GM21576 (cell line): ENCODE measurements around the gene CHCHD6.
A peak's percentile ranks its signal among the peaks of the same experiment; 100 is the strongest.

Experiments used
- ATAC-seq: cut with Tn5 transposase; IDR thresholded peaks from one replicate; pipeline ENCODE4 v1.9.1; 2021; ENCODE audit warnings: mild to moderate bottlenecking, moderate library complexity; ENCODE audit not compliant: unreplicated experiment

CHCHD6 gene

DNA sequence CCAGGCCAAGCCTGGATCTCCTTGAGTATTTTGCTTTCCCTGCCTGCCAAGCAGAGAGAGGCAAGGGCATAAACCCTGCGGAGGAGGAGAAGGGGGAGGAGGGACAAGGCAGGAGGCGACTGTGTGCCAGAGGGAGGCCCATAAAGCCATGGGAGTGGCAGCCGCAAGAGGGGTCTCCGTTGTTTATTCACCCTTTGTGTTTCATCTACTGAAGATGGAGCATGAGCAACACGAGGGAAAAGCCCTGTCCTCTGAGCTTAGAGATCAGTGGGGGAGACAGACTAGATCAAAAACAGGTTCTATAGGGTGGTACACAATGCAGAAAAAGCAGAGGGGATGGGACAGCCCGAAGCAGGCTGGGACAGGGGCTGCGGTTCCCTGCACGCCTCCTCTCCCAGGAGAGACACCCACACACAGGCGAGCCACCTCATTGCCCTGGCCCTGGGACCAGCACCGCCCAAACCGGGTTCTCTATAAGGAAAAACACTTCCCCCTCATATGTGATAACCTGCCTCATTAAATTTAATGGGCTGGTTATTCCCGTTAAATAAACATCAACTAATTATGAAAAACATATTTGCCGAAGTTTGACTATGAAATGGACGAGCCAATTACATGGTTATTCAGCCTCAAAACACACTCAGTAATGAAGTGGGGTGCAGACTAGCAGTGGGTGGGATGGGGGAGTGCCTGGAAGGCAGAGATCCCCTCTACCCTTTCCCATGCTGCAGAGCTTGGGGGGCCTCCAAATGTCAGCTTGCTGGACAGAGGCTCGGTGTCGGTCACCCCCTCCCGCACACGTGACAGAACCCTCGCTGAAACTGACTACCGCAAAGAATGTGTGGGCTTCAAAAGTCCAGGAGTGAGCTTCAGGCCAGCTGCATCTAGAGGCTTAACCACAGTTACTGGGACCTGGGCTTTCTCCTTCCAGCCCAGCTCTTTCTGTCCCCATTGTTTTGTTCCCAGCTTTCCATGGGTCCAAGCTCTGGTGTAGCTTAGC lies 264.7 kb downstream of the CHCHD6 start:
- ATAC-seq = no peak

DNA sequence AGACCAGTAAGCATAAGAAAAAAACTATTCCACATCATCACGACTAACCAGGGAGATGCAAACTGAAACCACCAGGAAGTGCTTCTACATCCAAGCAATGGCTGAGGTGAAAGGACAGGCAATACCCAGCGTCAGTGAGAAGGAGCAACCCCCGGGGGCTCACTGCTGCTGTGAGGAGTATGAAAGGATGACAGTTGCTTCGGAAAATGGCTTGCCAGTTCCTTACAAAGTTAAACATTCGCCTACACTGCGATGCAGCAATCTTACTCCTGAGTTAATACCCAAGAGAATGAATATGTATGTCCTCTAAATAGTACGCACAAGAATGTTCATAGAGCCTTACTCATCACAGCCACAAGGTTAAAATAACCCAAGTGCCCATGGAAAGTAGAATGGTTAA lies 265.5 kb downstream of the CHCHD6 start:
- ATAC-seq = no peak

DNA sequence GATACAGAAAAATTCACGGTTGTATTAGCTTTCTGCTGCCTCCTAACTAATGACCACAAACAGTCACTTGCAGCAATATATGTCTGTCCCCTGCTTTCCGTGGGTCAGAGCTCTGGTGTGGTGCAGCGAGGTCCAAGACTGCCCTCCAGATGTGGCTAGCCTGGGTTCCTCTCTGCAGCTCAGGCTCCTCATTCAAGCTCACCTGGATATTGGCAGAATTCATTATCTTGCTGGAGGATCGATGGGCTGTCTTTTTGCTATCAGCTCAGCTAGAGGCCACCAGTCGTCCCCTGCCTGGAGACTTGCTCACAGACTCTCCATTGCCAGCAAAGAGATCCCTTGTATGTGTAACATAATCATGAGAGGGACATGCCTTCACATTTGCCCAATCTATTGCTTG lies 266.1 kb downstream of the CHCHD6 start:
- no peak for ATAC-seq

- no peak for ATAC-seq
These were observed 266.9 kb downstream of the CHCHD6 start for GRCh38 chr3:126970921-126971320.

DNA sequence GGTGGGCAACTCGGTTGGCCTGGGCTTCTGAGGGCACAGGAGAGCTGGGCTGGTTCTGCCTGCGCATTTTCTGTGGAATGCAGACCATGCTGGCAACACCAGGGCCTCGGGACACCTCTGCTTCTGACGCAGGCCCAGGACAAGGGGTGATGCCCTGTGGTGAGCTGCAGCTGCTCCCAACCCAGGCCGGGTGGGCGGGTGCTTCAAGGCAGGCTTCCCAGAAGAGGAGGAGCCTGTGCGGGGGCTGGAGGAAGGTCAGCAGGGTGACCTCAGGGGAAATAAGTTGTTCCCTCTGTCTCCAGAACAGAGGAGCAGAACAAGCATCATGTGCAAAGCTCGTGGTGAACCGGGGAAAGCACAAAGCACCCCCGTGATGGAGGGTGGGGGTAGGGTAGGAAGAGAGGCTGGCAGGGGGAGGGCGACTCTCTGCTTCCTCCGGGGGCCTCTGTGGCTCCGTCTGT lies 267.9 kb downstream of the CHCHD6 start:
- ATAC-seq = no peak

DNA sequence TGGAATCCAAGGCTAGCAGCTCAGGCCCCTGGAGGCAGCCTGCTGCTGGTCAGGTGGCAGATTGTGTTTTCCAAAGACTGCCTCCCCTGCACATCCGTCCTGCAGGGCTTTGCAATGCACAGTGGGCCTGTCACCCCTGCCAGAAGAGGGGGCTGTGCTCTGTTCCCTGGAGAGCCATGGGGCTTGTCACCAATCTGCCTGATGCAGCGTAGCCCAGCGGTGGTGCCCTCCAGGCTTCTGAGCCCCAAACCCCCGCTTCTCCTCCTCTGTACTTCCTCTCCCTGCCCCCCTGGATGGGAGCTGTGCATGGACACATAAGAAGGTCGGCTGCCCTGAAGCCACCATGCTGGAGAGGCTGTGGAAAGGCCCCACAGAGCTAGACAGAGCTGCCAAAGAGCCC lies 268.8 kb downstream of the CHCHD6 start:
- no peak for ATAC-seq

- ATAC-seq = no peak
These were observed 269.8 kb downstream of the CHCHD6 start for GRCh38 chr3:126973814-126974213.

DNA sequence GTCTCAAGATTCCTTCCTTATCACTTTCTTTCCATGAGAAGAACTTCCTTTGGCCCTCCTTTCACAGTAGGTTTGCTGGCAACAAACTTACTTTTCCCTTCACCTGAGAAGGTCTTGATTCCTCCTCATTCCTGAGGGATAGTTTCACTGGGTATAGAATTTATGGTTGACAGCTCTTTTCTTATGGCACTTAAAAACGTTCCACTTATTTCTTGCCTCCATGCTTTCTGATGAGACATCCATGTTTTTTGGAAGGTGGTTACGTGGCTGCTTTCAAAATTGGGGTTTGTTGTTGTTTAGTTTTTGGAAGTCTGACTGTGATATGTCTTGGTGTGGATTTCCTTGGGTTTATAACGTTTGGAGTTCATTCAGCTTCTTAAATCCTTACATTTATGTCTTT lies 270.7 kb downstream of the CHCHD6 start:
- ATAC-seq = no peak

GRCh38 chr3:126976906-126977305 lies 272.9 kb downstream of the CHCHD6 start:
- no peak for ATAC-seq

DNA sequence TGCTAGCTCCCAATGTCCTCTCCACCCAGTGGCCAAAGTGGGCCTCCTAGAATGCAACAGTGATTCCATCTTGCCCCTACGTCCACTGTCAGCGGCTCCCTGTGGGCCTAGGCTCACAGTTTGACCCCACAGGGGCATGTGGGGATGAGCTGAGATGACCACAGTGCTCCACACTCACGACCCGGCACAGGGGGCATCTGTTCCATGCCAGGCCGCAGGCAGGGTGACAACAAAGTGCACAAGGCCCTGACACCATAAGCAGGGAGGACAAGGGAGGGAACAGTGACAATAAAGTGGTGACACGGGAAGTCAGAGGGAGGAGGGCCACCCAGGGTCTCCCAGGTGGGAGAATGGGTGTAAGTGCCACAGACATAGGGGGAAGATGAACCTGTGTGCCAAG lies 273.8 kb downstream of the CHCHD6 start:
- no peak for ATAC-seq

DNA sequence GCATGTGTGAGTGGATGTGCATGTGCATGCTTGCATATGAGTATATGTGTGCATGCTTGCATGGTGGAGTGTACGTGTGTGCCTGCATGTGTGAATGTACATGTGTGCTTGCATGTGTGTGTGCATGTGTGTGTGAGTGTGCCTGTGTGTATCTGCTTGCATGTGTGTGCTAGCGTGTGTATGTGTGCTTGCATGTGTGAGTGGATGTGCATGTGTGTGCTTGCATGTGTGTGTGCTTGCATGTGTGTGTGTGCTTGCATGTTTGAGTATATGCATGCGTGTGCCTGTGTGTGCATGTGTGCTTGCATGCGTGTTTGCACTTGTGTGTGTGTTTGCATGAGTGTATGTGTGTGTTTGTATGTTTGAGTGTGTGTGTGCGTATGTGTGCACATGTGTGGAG lies 274.3 kb downstream of the CHCHD6 start:
- ATAC-seq = no peak

DNA sequence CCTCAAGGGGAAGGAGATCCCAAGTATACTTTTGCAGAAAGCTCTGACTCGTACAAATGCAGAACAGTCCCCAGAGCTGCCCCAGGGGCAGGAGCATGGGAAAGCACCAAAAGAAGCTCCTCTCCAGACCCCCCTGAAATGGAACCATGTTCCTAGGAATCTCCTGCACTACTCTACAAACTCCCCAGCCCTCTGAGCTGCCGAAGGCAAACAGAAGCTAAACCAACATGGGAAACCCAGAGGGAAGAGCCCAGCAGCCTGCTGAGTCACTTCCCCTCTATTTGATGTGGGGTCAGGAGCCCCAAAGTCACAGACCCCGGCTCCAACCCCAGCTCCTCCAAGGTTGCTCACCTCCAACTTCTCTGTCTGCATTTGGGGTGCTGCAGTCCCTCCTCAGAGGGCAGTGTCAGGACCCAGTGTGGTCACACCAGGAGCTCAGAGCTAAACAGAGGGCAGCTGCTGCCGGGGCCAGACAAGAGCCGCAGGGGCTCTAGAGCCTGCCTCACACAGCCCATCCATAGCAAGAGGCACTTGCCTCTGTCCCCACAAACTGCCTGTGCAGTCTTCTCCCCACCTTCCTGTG lies 275.1 kb downstream of the CHCHD6 start:
- no peak for ATAC-seq

- ATAC-seq = no peak
These were observed 276.3 kb downstream of the CHCHD6 start for GRCh38 chr3:126980266-126980811.

GRCh38 chr3:126982126-126982470 lies 278.1 kb downstream of the CHCHD6 start:
- peak; percentile 39 for ATAC-seq

DNA sequence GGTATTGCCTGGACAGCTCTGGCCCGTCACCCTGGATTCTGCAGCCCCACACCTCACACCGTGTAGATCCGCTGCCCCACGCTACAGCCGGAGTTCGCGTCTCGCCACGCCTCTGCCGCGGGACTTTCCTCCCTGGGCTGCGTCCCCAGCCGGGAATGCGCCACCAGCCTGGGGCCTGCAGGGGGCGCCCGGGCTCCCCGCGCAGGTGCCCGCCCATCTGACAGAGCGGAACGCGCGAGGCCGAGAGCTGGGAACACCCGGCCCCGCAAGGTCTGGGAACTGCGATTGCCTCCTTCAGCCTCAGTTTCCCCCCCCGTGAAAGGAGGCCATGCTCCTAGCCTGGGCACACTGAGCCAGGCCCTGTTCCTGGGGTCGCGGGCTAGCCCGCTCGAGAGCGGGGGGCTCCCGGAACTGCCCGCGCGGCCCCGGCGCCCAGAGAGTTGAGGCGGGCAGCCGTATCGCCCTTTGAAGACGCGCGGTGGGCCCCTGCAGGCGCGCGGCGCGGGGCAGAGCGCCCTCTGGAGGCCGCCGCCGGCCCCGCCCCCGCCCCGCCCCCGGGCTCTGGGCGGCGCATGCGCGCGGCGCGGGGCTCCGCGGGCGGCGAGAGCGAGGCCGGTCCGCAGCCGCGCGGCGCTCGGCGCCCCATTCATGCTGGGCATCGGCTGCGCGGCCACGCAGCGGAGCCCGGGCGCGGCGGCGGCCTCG lies 278.6 kb downstream of the CHCHD6 start, which contains the start of gene PLXNA1:
Gene PLXNA1 (plus strand): TSS at position 645 of the 705 bp plus-strand sequence. CDS start 5,479 bp downstream, outside the sequence.
- ATAC-seq = peak; percentile 57

DNA sequence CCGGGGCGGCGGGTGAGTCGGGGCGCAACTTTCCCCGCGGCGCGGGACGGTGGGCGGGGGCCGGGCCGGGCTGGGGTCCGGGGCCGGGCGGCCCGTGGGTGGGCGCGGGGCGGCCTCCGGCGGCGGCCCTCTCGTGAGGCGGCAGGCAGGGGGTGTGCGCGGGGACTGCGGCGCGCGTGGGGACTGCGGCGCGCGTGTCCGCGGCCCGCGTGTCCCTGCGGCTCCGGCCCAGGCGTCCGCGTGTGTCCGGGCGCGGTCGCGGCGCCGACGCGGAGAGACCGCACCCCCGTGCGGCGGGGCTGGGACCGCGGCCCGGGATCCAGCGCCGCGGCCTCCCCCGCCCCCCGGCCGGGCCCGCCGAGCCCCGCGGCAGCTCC lies 279.2 kb downstream of the CHCHD6 start:
- ATAC-seq = no peak

- no peak for ATAC-seq
These were observed 279.8 kb downstream of the CHCHD6 start for GRCh38 chr3:126983653-126984390.

GRCh38 chr3:126984391-126985131 lies 280.5 kb downstream of the CHCHD6 start:
- ATAC-seq = no peak

GRCh38 chr3:126985132-126985985 lies 281.3 kb downstream of the CHCHD6 start:
- ATAC-seq = no peak
